IMR-90 (cell line): ENCODE measurements around the gene ANKHD1.

Experiments used
- BHLHE40 ChIP-seq: fragments of 150-350 bp; IDR thresholded peaks from 2 replicates; pipeline ENCODE4 v1.6.1; 2016; ENCODE audit warnings: mild to moderate bottlenecking, low read depth, low read length
- CEBPB ChIP-seq: IDR thresholded peaks from 2 replicates; pipeline ENCODE4 v1.6.1; 2012; ENCODE audit warnings: low read depth, low read length, improper control_type of control experiment
- CTCF ChIP-seq: conservative IDR thresholded peaks from 2 replicates; pipeline ENCODE4 v1.5.1; 2012; ENCODE audit warnings: mild to moderate bottlenecking, low read depth, low read length, improper control_type of control experiment
- MAFK ChIP-seq: IDR thresholded peaks from 2 replicates; pipeline ENCODE4 v1.6.1; 2012; ENCODE audit warnings: low read depth, low read length, improper control_type of control experiment
- MAZ ChIP-seq: IDR thresholded peaks from 2 replicates; pipeline ENCODE4 v1.6.1; 2012; ENCODE audit warnings: low read depth, mild to moderate bottlenecking, low read length, improper control_type of control experiment, moderate library complexity, borderline replicate concordance
- MXI1 ChIP-seq: IDR thresholded peaks from 2 replicates; pipeline ENCODE4 v1.6.1; 2012; ENCODE audit warnings: low read depth, mild to moderate bottlenecking, low read length, moderate library complexity, borderline replicate concordance
- NFE2L2 ChIP-seq: fragments of 150-350 bp; IDR thresholded peaks from 2 replicates; pipeline ENCODE4 v1.6.1; 2016; ENCODE audit warnings: low read depth, mild to moderate bottlenecking, low read length
- POLR2A ChIP-seq: IDR thresholded peaks from 2 replicates; pipeline ENCODE4 v1.6.1; 2012; ENCODE audit warnings: mild to moderate bottlenecking, low read depth, low read length

- TF ChIP-seq MXI1 (no peak), CTCF (no peak), CEBPB (no peak), POLR2A (no peak), MAFK (no peak), MAZ (no peak), BHLHE40 (no peak), NFE2L2 (no peak)
Observed at GRCh38 chr5:140557965-140558364, 156.3 kb downstream of the ANKHD1 start.
